K562 (cell line): ENCODE measurements around the gene AMFR. TPM values are rescaled to one million over a fixed set of nuclear protein-coding genes. Genes with fewer than 3 reads are reported as not detected.

Experiments used
- ATAC-seq: fragments of 200-7000 bp; cut with Tn5 transposase; 3 replicates; pipeline ENCODE4 v1.9.1; 2020; ENCODE audit warnings: moderate library complexity
- BruUV-seq: library from RNA; stranded (reverse); fragments of 400-500 nt; replicated peaks from 2 replicates; lab custom pipeline; 2021; lab: Mats Ljungman, UMichigan
- CTCF ChIA-PET: fragments of 300-600 bp; formaldehyde crosslinking; extraction: SDS; loops from one replicate; lab custom pipeline; 2021; ENCODE audit warnings: low intra/inter-chr PET ratio; lab: Yijun Ruan, JAX
- POLR2A ChIA-PET: fragments of 300-600, 350-650 bp; sonication (Branson Sonifier 250); formaldehyde crosslinking; extraction: SDS; loops from one replicate; lab custom pipeline; 2021; ENCODE audit warnings: antibody characterized with exemption, inconsistent platforms; lab: Yijun Ruan, JAX
- DNase-seq, 4 experiments: peaks; one replicate each; pipeline versions ENCODE4 v3.0.0 to v3.0.0-alpha.2; 2011 to 2018; ENCODE audit warnings: low spot score in 3 of 4, mixed read lengths in 3 of 4; ENCODE audit errors: extremely low read depth in 1 of 4
- FAIRE-seq: peaks from 2 replicates; lab custom pipeline; 2011; peaks lifted over from hg19 to GRCh38; lab: Jason Lieb, UNC
- H2AFZ ChIP-seq: 2 replicates; pipeline ENCODE4 v1.6.0; 2011; ENCODE audit warnings: low read depth, low read length, control low read depth, inconsistent platforms
- H3K27ac ChIP-seq: fragments of 200-600 bp; 3 replicates; pipeline ENCODE4 v1.8.0; 2011; ENCODE audit warnings: low read depth, mild to moderate bottlenecking, control low read depth, inconsistent platforms, low read length, moderate library complexity, mixed read lengths; ENCODE audit errors: extremely low read depth
- H3K27me3 ChIP-seq, 2 experiments: fragments of 300-600 bp in 1 of 2; 2 replicates in 1 of 2; 3 replicates in 1 of 2; pipeline versions ENCODE4 v1.6.0 to v1.8.0; 2011; ENCODE audit warnings: inconsistent platforms in 2 of 2, low read length in 2 of 2, mild to moderate bottlenecking in 1 of 2, mixed read lengths in 1 of 2, moderate library complexity in 1 of 2; ENCODE audit not compliant: control insufficient read depth in 2 of 2, insufficient read depth in 2 of 2
- H3K36me3 ChIP-seq: fragments of 300-600 bp; 3 replicates; pipeline ENCODE4 v1.8.0; 2011; ENCODE audit warnings: mild to moderate bottlenecking, low read length, inconsistent platforms; ENCODE audit not compliant: control insufficient read depth, insufficient read depth
- H3K4me1 ChIP-seq, 2 experiments: fragments of 200-600 bp in 1 of 2; replicated peaks in 1 of 2; 2 replicates in 1 of 2; 3 replicates in 1 of 2; pipeline versions ENCODE4 v1.5.1 to v1.8.0; 2011; ENCODE audit warnings: inconsistent platforms in 2 of 2, low read length in 2 of 2, mild to moderate bottlenecking in 1 of 2, mixed read lengths in 1 of 2, moderate library complexity in 1 of 2; ENCODE audit not compliant: control insufficient read depth in 2 of 2, insufficient read depth in 2 of 2
- H3K4me2 ChIP-seq: 2 replicates; pipeline ENCODE4 v1.6.1; 2011; ENCODE audit warnings: low read length, control low read depth, inconsistent platforms, mixed read lengths; ENCODE audit not compliant: insufficient read depth
- H3K4me3 ChIP-seq: fragments of 200-600 bp; sonication (generic), shearing (Covaris generic); 2 replicates; pipeline ENCODE4 v1.5.1; 2016; ENCODE audit warnings: control low read depth, inconsistent platforms
- H3K79me2 ChIP-seq: fragments of 200-600 bp; 3 replicates; pipeline ENCODE4 v1.8.0; 2011; ENCODE audit warnings: low read length, inconsistent platforms; ENCODE audit not compliant: control insufficient read depth, insufficient read depth
- H3K9ac ChIP-seq, 2 experiments: 2 replicates each; pipeline versions ENCODE4 v1.6.0 to v1.6.1; 2011; ENCODE audit warnings: low read depth in 2 of 2, low read length in 2 of 2, control low read depth in 1 of 2, inconsistent platforms in 1 of 2, mild to moderate bottlenecking in 1 of 2, mixed read lengths in 1 of 2; ENCODE audit not compliant: insufficient read depth in 1 of 2
- H3K9me1 ChIP-seq: one replicate; pipeline ENCODE4 v1.6.0; 2011; ENCODE audit warnings: inconsistent platforms, mild to moderate bottlenecking, low read length, moderate library complexity; ENCODE audit not compliant: control insufficient read depth, insufficient read depth
- H3K9me3 ChIP-seq: replicated peaks from 2 replicates; pipeline ENCODE4 v1.5.1; 2011; ENCODE audit warnings: low read depth, low read length, inconsistent platforms; ENCODE audit not compliant: control insufficient read depth, insufficient read depth
- H4K20me1 ChIP-seq: replicated peaks from 2 replicates; pipeline ENCODE4 v1.6.1; 2011; ENCODE audit warnings: low read length, inconsistent platforms, mixed read lengths; ENCODE audit not compliant: control insufficient read depth, insufficient read depth
- POLR2A ChIP-seq: fragments of 450-650 bp; conservative IDR thresholded peaks from 2 replicates; pipeline ENCODE4 v1.6.1; 2016
- POLR2G ChIP-seq: fragments of 200-400 bp; formaldehyde crosslinking; IDR thresholded peaks from 2 replicates; pipeline ENCODE4 v1.6.1; 2017; ENCODE audit warnings: low read depth, mild to moderate bottlenecking, antibody characterized with exemption, low read length, moderate library complexity
- SREBF2 ChIP-seq: sonication (generic); formaldehyde crosslinking; IDR thresholded peaks from 2 replicates; pipeline ENCODE4 v1.4.0; 2020; ENCODE audit warnings: mild to moderate bottlenecking, missing genetic modification reagents
- SUPT5H ChIP-seq: fragments of 450-650 bp; IDR thresholded peaks from 2 replicates; pipeline ENCODE4 v1.6.1; 2016
- WGBS: fragments of 100-300 bp; shearing (Covaris generic); methylation state at CpG from one replicate; pipeline ENCODE4 v1.1.6; 2016; ENCODE audit warnings: low coverage, mixed read lengths; ENCODE audit not compliant: insufficient coverage; ENCODE audit errors: missing lambda C conversion rate; 5-methylcytosine and 5-hydroxymethylcytosine counted together
- in situ Hi-C: fragments of 300-500 bp; cut with MboI; formaldehyde crosslinking; loops from 4 replicates; pipeline ENCODE4 v1.15.0; 2018; ENCODE audit warnings: inconsistent platforms, mixed read lengths
- intact Hi-C: fragments of 100-400 bp; cut with micrococcal nuclease; formaldehyde crosslinking; loops from 2 replicates; pipeline ENCODE4 v1.14.2; 2022
- polyA plus RNA-seq, 8 experiments: library from polyadenylated mRNA; depleted of rRNA in 4 of 8; stranded (reverse) in 5 of 8; unstranded in 3 of 8; fragments of >200 nt; fragmentation: Nextera tagmentation in 2 of 8; fragmentation: Illumina TruSeq in 1 of 8; extraction: Ambion mirVana in 2 of 8; extraction: Trizol in 1 of 8; gene quantifications; 2 replicates each; pipeline versions ENCODE4 v1.2.1 to v1.2.3, GENCODE V29; 2011 to 2014; ENCODE audit warnings: inconsistent platforms in 1 of 8, missing spikeins in 1 of 8
- total RNA-seq, 7 experiments: library from RNA; depleted of rRNA in 6 of 7; stranded (reverse); fragments of >200 nt in 6 of 7; fragmentation: Illumina TruSeq in 2 of 7; extraction: Trizol in 2 of 7; gene quantifications; 2 replicates each; pipeline versions ENCODE4 v1.2.1 to v1.2.3, GENCODE V29; 2011 to 2021; ENCODE audit warnings: low replicate concordance in 1 of 7
- TF ChIP-seq, protein P1 (sequence below): fragments of 200-600 bp; sonication (generic); IDR thresholded peaks from one replicate; pipeline ENCODE4 v1.6.1; 2012; ENCODE audit warnings: mild to moderate bottlenecking, low read depth, low read length, inconsistent platforms
- TF ChIP-seq, protein P2 (sequence below): fragments of 450-650 bp; formaldehyde crosslinking; IDR thresholded peaks from 2 replicates; pipeline ENCODE4 v1.4.0; 2020; ENCODE audit warnings: mild to moderate bottlenecking, moderate library complexity
- TF ChIP-seq, protein P3 (sequence below): fragments of 450-650 bp; IDR thresholded peaks from 2 replicates; pipeline ENCODE4 v1.6.1; 2016

AMFR gene
- total and polyA plus RNA-seq, 9 of the 15 experiments (the other 6 are each of a cell fraction or from before 2014, with no cell fraction given) = 15.6 to 113 (median 58.4) TPM

DNA sequence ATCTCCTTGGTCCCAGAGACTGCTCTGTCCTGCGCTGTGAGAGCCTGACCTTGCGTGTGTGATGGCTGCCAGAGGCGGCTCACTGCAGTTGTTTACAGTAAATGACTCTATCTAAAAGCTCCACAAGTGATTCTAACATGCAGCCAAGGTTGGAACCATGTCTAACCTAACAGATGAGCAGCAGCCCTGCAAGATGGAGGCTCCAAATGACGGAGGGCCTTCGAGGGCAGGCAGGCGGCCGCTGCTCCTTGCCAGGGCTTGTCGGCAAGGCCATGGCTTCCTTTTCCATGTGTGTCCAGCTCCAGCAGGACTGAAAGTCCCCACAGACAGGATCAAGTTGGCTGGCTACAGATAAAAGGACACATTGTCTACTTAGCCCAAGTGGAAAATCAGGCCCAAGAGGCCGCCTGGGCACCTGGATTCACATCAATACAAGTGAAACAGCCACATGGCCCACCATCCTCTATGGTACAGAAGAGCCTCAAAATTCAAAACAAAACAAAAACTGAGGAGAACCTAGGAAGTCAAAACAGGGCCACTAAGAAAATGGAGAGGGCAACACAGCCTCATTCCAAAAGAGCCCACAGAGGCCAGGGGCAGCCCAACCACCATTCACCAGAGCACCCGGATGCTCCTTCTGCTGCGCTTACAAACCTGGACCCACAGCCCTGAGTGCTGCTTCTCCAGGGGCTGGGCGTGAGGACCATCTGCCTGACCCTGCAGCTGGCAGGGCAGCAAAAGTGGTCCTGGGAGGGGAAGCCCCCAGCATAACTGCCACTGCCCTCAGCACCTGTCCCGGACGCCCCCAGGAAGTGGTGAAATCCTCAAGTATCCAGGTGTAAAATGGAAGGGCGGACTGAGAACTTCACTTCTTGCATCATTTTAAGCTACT, 65.0 kb downstream of the AMFR start:
- CTCF ChIA-PET = no interaction called here
- in situ Hi-C loops = no loop called here
- TF ChIP-seq POLR2A (peak; percentile 25; the same call in 1 of the 2 replicates), SREBF2 (CRISPR knock-in tag) (no peak), POLR2G (peak; percentile 59), SUPT5H (0 out of 2 replicates have a peak, but pooled peaks have one; percentile 25)
- TF ChIP-seq, protein P1, sequence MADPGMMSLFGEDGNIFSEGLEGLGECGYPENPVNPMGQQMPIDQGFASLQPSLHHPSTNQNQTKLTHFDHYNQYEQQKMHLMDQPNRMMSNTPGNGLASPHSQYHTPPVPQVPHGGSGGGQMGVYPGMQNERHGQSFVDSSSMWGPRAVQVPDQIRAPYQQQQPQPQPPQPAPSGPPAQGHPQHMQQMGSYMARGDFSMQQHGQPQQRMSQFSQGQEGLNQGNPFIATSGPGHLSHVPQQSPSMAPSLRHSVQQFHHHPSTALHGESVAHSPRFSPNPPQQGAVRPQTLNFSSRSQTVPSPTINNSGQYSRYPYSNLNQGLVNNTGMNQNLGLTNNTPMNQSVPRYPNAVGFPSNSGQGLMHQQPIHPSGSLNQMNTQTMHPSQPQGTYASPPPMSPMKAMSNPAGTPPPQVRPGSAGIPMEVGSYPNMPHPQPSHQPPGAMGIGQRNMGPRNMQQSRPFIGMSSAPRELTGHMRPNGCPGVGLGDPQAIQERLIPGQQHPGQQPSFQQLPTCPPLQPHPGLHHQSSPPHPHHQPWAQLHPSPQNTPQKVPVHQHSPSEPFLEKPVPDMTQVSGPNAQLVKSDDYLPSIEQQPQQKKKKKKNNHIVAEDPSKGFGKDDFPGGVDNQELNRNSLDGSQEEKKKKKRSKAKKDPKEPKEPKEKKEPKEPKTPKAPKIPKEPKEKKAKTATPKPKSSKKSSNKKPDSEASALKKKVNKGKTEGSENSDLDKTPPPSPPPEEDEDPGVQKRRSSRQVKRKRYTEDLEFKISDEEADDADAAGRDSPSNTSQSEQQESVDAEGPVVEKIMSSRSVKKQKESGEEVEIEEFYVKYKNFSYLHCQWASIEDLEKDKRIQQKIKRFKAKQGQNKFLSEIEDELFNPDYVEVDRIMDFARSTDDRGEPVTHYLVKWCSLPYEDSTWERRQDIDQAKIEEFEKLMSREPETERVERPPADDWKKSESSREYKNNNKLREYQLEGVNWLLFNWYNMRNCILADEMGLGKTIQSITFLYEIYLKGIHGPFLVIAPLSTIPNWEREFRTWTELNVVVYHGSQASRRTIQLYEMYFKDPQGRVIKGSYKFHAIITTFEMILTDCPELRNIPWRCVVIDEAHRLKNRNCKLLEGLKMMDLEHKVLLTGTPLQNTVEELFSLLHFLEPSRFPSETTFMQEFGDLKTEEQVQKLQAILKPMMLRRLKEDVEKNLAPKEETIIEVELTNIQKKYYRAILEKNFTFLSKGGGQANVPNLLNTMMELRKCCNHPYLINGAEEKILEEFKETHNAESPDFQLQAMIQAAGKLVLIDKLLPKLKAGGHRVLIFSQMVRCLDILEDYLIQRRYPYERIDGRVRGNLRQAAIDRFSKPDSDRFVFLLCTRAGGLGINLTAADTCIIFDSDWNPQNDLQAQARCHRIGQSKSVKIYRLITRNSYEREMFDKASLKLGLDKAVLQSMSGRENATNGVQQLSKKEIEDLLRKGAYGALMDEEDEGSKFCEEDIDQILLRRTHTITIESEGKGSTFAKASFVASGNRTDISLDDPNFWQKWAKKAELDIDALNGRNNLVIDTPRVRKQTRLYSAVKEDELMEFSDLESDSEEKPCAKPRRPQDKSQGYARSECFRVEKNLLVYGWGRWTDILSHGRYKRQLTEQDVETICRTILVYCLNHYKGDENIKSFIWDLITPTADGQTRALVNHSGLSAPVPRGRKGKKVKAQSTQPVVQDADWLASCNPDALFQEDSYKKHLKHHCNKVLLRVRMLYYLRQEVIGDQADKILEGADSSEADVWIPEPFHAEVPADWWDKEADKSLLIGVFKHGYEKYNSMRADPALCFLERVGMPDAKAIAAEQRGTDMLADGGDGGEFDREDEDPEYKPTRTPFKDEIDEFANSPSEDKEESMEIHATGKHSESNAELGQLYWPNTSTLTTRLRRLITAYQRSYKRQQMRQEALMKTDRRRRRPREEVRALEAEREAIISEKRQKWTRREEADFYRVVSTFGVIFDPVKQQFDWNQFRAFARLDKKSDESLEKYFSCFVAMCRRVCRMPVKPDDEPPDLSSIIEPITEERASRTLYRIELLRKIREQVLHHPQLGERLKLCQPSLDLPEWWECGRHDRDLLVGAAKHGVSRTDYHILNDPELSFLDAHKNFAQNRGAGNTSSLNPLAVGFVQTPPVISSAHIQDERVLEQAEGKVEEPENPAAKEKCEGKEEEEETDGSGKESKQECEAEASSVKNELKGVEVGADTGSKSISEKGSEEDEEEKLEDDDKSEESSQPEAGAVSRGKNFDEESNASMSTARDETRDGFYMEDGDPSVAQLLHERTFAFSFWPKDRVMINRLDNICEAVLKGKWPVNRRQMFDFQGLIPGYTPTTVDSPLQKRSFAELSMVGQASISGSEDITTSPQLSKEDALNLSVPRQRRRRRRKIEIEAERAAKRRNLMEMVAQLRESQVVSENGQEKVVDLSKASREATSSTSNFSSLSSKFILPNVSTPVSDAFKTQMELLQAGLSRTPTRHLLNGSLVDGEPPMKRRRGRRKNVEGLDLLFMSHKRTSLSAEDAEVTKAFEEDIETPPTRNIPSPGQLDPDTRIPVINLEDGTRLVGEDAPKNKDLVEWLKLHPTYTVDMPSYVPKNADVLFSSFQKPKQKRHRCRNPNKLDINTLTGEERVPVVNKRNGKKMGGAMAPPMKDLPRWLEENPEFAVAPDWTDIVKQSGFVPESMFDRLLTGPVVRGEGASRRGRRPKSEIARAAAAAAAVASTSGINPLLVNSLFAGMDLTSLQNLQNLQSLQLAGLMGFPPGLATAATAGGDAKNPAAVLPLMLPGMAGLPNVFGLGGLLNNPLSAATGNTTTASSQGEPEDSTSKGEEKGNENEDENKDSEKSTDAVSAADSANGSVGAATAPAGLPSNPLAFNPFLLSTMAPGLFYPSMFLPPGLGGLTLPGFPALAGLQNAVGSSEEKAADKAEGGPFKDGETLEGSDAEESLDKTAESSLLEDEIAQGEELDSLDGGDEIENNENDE = no peak
- TF ChIP-seq, protein P2, sequence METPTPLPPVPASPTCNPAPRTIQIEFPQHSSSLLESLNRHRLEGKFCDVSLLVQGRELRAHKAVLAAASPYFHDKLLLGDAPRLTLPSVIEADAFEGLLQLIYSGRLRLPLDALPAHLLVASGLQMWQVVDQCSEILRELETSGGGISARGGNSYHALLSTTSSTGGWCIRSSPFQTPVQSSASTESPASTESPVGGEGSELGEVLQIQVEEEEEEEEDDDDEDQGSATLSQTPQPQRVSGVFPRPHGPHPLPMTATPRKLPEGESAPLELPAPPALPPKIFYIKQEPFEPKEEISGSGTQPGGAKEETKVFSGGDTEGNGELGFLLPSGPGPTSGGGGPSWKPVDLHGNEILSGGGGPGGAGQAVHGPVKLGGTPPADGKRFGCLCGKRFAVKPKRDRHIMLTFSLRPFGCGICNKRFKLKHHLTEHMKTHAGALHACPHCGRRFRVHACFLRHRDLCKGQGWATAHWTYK (CRISPR knock-in tag) = no peak
- TF ChIP-seq, protein P3, sequence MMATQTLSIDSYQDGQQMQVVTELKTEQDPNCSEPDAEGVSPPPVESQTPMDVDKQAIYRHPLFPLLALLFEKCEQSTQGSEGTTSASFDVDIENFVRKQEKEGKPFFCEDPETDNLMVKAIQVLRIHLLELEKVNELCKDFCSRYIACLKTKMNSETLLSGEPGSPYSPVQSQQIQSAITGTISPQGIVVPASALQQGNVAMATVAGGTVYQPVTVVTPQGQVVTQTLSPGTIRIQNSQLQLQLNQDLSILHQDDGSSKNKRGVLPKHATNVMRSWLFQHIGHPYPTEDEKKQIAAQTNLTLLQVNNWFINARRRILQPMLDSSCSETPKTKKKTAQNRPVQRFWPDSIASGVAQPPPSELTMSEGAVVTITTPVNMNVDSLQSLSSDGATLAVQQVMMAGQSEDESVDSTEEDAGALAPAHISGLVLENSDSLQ = no peak
- TF ChIP-seq, all 486 proteins: peak for 3
- Histone ChIP-seq H4K20me1 (peaks cover 3% of the 10 kb centered on the region; the same call in 1 of the 2 replicates), H3K9me3 (no peaks in the 10 kb centered on the region), H3K27me3 (no peaks in the 10 kb centered on the region), H3K4me2 (no peak overlapping the region), H3K27ac (no peak overlapping the region), H3K4me1 (peaks cover 11 to 32% of the 10 kb centered on the region in 2 experiments), H3K36me3 (peaks cover 38% of the 10 kb centered on the region), H3K79me2 (no peaks in the 10 kb centered on the region), H2AFZ (no peak overlapping the region), H3K9ac (no peak overlapping the region; a peak in 1 of 4 replicates), H3K9me1 (no peaks in the 10 kb centered on the region), H3K4me3 (no peak overlapping the region)
- BruUV-seq = no TSS peak
- DNase-seq (no peak), ATAC-seq (no peak), FAIRE-seq (no peak)
- 89% methylated on average over 14 of the region's 15 CpGs for WGBS
- POLR2A ChIA-PET = interaction anchor here (1.8 to 1.9 kb wide), 2 partner anchors 10 to 16 kb away, joined by 7 read pairs; no protein-coding TSS in a partner anchor
- intact Hi-C loops = no loop called here
